NCI-H2196 treated with DMSO at 0.1 percent for 48 hours (cell line): Measurements from ENCODE around the gene SBF2.

Source experiments
- DNase-seq: peaks from one replicate; lab custom pipeline; 2025; ENCODE audit not compliant: unreplicated experiment; lab: John Stamatoyannopoulos, UW

SBF2 gene

DNA sequence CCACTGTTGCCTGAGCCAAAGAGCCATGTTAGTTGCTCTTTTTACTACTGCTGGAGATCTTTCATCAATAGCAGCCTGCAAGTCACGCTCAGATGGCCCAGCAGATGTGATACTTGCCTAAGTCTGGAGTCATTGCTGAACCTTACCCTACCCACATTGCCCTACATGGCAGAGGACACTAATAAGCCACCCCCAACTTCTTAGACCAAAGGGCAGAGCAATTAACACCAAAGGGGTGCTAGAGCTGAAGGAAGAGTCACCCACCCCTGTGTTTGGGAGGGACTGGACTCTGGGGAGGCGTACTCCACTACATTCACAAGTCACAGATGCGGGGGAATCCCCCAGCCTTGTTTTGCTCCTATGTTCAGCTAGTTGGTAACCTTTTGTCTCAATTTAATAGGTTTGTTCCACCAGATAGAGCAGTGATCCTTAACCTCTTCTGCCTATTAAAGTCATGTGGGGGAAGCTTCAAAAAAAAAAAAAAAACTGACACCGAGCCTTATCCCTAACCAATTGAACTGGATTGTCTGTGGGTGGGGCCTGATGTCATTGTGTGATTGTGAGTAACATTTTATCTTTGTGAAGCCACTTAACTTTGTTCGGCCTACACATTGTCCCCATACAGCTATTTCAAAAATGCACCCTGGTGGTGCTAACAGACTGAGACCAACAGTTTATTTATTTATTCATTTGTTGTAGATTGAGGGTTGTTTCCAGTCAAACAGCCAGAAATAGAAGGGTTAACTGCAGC, 23.9 kb upstream of the SBF2 start:
- DNase-seq: no peak

DNA sequence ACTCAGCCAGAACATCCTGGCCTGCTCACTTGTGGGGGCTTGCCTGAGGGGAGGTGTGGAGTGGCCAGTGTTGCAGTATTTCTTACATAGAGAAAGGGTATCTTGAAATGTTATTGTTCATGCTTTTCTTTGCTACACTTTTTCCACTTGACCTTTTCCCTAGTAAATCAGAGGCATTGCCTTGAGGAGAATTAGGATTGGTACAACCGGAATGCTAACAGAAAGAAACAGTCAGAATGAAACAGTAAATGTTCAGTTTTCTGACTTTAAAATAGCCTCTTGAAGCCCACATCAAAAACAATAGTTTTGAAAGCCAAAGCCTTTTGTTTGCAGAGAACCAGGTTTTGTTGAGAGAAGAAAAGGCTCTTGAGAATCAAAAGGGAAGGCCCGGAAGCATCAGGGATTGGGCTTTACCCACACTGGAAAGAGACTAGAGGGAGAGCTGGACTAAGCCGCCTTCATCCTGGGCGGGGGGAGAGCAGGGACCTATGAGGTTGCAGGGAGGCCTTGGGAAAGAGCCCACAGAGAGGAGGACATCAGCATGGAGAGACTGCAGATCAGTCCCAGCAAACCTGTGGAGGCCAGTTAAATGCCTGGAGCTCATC, 23.2 kb upstream of the SBF2 start:
- no peak for DNase-seq

DNA sequence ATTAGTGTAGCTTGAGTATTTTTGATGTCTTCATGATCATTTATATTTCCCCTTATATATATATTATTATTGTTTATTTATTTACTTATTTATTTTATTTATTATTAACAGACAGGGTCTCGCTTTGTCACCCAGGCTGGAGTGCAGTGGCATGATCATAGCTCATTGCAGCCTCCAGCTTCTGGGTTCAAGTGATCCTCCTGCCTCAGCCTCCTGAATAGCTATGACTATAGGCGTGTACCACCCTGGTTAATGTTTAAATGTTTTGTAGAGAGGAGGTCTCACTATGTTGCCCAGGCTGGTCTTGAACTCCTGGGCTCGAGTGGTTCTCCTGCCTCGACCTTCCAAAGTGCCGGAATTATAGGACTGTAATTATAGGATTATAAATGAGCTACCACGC, 21.1 kb upstream of the SBF2 start:
- DNase-seq: no peak

DNA sequence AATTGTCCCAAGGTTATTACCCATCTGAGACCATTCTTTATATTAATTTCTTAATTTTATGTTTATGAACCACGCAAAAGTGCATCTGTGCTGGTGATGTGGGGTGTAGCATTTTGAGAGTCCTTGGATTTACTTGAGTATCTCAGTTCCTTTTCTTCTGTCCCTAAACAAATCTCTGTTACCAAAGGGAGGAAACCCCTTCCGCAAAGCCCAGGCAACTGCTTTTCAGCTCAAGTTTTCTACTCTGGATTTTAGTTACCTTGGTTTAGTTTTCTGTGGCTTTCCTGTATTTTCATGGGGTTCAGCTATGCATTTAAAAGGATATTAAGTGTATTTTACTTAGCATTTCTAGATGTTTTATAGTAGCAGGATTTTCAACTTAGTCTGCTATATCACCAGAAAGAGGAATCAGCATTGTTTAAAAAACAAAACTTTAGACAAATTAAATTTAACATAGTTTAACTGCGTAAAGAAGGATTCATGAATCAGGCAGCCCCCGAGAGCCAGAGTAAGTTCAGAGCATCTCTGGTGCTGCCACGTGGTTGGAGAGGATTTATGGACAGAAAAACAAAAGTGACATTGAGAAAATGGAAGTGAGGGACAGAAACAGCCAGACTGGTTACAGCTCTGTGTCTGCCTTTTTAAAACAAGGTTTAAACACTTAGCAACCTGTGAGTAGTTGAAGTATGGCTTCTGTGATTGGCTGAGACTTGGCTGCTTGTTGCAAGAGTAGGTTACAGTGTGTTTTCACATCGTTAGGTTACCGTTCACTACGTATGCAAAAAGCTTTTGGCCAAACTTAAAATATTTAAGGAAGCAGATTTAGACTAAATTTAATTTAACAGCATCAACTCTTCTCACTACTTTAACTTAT, 20.4 kb upstream of the SBF2 start:
- DNase-seq: peak; percentile 33

DNA sequence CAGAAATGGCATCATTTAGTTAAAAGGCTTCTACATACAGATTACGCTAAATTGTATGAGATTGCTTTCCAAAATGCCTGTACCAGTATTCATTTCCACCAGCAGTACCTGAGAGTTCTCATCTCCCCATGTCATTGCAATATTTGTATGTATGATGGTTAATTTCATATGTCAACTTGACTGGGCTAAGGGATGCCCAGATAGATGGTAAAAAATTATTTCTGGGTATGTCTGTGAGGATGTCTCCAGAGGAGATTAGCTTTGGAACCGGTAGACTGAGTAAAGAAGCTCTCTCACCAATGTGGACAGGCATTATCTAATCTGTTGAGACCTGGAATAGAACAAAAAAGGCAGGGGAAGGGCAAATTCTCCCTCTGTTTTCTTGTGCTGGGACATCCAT, 17.8 kb upstream of the SBF2 start:
- DNase-seq: no peak

DNA sequence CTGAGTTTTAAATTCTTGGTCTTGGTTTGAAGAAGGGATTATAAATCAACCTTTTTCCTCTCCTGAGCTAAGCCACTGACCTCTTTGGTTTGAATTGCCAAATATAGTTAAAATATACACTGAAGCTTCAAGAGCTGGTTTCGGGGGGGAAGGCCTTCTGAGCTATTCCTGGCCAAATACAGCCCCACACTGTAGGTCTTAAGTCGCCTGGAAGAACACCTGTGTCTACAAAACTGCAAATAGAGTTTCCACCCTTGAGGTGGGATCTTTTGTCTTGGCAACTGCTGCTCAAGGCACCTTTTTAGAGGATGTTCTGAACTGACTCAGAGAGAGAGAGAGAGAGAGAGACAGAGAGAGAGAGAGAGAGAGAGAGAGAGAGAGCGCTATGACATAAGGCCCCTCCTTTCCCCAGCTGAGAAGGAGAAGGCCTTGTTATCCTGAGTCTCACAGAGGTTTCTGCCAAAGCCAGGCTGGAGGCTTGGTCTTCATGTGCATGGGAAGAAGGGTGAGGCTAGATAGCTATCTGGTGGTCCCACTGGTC, 16.4 kb upstream of the SBF2 start:
- DNase-seq: no peak

DNA sequence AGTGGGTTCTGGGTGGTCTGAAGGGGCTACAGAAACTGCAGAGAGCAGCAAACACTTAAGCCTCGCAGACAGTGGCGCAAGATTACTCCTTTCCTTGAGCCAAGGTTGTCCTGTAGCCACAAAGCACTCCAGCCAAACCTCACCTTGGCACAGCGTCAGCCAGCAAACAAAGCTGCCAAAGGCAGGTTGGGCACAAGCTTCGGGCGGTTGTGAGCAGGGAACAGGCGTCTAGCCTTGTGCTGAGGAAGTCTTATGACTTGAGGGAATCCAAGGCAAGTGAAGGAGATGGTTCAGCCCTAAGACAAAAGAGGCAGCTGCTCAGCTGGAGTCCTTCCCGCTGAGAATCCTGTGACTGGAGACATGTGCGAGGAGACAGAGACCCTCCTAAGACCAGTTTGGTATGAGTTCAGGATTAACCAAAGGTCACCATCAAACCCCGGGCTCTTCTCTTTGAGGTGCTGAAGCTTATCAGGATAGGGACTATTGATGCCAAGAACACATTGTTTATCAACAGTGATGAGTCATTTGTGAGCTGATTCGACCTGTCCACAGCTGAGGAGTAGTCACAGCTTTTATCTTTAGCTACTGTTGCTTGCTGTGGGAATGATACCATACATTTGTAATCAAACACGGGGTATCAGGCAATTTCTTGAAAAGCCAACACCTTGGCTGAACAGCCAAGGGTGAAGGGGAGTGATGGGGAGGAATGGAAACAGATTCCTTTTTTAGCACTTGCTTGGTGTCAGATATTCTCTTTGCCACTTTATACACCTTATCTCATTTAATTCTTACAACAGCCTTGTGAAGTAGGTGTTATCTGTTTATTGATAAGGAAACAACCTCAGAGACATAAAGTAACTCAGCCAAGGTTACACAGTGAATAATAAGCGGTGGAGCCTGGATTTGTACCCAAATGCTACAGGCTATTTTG, 15.4 kb upstream of the SBF2 start:
- DNase-seq: peak; percentile 78

DNA sequence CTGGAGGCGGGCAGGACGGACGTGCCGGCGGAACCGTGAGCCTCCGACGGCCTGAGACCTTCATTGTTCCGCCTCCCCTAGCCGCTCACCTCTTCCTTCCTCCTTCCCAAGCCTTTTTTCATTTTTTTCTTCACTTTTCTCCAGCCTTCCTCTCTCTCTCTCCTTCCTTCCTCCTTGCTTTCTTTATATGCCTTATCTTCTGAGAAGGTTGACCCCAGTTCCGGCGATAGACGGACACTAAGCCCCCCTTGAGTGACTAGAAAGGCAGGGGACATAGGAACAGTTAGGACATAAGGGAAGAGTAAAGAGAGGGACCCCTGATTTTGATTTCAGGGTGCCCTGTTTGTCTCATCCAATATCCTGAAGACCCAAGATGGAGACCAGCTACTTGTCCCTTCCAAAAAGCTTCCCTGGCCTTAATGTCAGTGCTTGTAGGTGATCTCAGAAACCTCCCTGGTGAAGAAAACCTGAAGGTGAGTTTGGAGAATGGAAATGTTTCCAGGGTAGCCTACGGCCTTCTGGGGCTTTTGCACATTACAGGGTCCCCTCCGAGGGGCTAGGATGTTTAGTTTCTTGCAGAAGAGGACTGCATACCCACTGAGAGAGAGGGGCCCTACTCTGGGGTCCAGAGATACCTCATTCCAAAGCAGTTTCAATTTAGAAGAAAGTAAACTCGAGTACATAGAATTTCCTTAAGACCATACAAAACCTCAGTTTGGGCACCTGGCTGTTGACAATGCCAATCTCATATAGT, 14.4 kb upstream of the SBF2 start:
- no peak for DNase-seq

DNA sequence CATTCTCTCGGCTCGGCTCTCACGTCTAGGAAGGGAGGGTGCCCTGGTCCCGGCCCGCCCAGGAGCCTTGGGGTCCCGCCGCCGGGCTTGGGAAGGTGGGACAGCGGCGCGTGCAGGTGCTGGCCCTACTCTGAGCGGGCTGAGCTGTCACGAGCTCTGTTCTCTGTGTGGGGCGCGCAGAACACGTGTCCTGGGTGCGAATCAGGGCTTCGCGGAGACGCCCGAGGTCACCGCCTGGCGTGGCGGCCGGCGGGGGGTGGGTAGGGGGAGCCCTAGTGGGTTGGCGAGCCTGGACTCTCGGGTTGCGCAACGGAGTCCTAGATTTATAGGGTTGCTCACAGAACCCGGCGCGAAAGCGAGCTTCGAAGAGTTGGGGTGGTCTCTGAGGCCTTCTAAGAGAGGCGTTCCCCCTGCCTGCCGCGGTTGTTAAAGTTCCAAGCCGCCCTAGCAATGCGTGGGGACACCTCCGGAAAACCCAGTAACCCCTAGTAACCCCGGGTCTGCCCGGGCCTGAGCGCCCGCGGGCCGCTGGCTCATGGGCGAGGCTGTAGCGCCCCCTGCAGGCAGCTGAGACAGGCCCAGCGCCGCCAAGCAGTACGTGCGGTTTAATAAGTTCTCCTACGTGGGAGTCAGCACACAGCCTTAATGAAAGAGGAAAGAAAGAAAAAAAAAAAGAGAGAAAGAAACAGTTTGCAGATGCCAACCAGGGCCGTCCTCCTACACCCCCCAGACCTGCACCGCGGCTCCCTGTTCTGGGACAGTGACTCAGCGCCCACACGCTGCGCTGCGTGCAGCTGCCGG, 13.6 kb upstream of the SBF2 start:
- peak; percentile 84 for DNase-seq

DNA sequence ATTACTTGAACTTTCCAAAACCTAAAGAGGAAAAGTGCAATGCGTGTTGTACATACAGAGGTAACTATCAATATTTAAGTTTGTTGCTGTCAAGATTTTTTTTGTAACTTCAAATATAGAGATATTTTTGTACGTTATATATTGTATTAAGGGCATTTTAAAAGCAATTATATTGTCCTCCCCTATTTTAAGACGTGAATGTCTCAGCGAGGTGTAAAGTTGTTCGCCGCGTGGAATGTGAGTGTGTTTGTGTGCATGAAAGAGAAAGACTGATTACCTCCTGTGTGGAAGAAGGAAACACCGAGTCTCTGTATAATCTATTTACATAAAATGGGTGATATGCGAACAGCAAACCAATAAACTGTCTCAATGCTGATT, 13.0 kb upstream of the SBF2 start:
- no peak for DNase-seq

DNA sequence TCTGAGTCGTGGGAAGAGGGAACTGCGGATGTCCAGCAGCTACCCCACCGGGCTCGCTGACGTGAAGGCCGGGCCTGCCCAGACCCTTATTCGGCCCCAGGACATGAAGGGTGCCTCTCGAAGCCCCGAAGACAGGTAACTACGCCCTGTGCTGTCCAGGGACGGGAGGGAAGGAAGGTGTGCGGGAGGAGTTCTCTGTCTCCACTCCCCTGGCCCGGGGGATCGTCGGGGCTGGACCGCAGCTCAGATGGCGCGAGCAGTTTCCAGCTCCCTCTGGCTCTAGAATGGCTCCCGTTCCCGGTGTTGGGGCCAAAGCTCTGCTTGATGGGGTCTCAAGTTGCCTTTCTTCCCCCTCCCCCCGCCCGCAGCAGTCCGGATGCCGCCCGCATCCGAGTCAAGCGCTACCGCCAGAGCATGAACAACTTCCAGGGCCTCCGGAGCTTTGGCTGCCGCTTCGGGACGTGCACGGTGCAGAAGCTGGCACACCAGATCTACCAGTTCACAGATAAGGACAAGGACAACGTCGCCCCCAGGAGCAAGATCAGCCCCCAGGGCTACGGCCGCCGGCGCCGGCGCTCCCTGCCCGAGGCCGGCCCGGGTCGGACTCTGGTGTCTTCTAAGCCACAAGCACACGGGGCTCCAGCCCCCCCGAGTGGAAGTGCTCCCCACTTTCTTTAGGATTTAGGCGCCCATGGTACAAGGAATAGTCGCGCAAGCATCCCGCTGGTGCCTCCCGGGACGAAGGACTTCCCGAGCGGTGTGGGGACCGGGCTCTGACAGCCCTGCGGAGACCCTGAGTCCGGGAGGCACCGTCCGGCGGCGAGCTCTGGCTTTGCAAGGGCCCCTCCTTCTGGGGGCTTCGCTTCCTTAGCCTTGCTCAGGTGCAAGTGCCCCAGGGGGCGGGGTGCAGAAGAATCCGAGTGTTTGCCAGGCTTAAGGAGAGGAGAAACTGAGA, 12.2 kb upstream of the SBF2 start:
- DNase-seq: no peak

DNA sequence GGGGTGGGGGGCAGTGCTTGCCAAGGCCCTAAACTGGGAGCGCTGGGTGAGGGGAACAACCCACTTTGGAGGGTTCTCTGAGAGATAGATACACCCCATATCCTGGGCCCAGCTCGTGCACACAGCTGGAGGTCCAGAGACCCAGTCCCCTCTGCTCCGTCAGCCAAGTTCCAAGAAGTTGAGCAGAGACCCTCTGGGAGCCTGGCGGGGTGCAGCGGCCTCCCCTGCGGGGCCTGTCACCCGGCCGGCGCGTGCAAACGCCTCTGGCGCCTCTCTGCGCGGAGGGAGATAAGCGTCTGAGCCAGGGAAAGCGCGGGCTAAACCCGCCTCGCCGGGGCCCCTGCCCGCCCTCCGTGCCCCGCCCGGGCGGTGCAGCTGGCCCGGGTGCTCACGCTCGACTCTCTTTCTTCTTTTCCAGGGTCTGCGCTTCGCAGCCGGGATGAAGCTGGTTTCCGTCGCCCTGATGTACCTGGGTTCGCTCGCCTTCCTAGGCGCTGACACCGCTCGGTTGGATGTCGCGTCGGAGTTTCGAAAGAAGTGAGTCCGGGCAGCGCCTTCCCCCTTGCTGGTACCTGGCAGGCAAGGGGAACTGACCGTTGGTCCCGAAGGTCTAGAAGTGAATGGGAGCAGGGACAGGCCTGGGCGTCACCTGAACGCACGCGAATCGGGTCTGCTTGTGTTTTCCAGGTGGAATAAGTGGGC, 11.4 kb upstream of the SBF2 start:
- DNase-seq: no peak

DNA sequence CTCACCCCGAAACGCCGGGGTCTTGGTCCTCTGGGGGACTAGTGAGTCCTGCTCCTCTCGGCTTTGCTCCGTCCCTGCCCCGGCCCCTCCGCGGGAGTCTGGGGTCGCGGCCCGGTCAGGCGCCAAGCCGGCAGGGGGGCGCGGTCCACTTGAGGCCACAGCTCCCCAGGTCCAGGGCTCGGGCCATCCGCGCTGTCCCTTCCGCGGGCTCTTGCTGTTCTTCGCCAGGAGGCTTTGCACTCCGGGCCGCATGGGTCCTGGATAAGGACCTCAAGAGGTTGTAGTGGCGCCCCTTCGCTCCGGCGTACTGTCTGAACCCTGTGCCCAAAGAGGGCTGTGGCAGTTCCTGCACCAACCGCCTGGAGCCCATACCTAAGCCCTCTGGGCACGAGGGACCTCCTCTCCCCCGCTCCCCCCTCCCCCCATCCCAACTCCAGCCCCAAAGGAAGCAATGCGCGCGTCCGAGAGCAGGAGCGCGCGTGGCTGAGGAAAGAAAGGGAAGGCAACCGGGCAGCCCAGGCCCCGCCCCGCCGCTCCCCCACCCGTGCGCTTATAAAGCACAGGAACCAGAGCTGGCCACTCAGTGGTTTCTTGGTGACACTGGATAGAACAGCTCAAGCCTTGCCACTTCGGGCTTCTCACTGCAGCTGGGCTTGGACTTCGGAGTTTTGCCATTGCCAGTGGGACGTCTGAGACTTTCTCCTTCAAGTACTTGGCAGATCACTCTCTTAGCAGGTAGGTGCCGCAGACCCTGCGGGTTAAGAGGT, 10.7 kb upstream of the SBF2 start, which contains the start of gene ADM:
Gene ADM, plus strand, starts transcription at position 579 of the 767 bp plus-strand sequence. CDS start 628 bp downstream, outside the sequence.
- DNase-seq: peak; percentile 56

DNA sequence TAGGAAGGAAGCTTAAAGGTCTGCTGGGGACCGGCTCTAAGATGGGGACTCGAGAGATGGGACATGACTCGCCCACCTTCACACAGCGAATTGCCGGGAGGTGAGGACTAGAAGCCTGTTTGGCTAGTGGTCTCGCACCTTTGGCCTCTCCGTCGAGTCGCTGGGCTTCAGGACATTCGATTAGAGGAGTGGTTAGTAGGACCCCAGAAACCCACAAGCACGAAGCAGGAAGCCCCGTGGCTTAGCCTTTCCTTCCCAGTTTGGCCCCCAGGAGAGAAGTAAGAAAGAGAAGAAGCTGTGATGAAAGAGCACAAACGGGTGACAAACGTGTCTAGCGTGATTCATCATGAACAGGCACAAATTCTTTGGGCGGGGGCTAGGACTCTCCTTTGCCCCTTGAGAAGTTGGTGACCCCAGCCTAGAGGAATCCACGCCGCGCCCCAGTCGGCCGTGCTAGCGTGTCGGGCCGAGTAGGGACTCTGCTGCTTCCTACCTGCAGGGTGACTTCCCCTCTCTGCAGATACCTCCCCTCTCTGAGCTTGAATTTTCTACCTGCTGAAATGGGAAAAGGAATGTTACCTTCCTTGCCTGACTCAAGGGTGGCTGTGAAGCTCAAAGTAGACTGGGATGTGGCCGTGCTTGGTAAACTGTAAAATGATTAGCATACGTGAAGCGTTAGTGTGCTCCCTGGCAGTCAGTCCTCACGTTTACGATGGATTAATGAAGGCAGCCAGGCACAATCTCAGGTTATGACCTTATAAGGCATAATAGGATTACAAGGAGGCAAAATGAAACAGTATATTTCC, 9.7 kb upstream of the SBF2 start:
- no peak for DNase-seq

DNA sequence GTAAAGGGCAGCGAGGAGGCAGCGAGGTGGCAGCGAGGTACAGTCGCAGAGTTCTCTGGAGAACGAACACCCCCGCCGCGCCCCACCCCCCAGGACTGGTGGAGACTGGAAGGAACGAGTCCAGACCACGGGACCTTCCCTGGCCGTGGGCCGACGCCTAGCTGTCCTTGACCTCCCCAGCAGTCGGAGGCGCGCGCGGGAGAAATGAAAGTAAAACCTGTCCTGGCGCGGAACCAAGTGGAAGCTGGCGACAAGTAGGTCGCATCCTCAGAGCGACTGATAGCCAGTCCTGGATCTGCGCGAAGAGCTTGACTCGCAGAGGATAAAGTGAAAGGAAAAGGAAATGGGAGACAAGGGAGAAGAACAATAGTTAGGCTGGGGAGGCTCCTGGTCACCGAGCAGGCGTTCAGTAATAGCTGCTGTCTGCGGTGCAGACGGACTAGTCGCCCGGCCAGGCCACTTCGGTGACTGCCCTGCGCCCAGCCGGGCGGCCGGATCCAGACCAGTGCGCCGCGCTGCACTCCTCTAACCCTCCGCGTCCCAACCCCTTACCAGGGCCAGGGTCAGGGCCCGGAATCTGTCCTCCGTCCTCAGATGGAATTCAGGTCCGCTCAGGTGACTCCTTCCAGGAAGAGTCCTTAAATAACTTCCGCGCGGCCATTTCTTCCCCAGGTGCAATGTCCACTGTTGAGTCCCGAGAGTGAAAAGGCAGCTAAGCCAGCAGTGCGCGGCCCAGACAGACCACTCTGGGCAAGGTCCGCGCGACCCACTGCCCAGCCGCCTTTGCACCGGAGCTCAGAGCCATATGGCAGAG, 8.9 kb upstream of the SBF2 start:
- peak; percentile 58 for DNase-seq
